ENCODE measurements around the gene CSNK1A1L.

CSNK1A1L gene

DNA sequence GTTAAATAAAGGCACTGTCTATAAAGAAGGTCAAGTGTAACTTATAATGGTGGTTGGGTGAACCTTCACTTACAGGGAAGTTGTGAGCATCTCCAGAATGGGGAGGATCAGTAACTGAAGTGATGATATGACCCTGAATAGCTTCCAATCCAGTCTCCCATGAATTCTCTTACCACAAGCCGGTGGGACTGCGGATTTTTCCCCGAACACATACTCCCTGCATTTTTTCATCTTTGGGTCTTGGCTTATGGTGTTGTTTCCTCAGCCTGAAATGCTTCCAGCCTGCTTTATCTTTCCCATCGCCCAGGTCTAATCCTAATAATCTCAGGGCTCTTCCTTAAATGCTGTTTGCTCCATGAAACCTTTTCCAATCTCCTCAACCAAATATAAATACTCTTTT lies 2.0 kb upstream of the CSNK1A1L start:
- DNase-seq (ENCODE audit: low read depth in 2 of 2, low spot score in 1 of 2) = no peak

- DNase-seq (ENCODE audit: low read depth in 2 of 2, low spot score in 1 of 2) = no peak
Observed at GRCh38 chr13:37106642-37107041, 1.2 kb upstream of the CSNK1A1L start.

- DNase-seq (ENCODE audit: low read depth in 2 of 2, low spot score in 1 of 2) = no peak
Observed at GRCh38 chr13:37102896-37103295, 2.6 kb downstream of the CSNK1A1L start.

DNA sequence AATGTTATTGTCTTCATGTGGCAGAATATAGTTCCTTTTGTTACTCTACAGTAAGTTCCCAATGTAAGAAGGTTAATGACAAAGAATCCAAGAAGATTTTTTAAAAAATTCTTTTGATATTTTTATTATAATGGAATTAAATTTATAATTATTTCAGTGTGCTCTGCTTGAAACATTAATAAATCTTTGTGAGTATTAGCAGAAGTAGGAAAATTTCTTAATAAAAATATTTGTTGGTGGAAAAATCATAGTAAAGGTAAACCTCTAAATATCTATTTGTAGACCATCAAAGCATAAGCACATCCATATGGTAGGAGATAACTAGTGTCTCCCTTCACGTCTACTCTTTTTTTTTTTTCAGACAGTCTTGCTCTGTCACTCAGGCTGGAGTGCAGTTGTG lies 4.3 kb downstream of the CSNK1A1L start:
- DNase-seq (ENCODE audit: low read depth in 2 of 2, low spot score in 1 of 2) = no peak

DNA sequence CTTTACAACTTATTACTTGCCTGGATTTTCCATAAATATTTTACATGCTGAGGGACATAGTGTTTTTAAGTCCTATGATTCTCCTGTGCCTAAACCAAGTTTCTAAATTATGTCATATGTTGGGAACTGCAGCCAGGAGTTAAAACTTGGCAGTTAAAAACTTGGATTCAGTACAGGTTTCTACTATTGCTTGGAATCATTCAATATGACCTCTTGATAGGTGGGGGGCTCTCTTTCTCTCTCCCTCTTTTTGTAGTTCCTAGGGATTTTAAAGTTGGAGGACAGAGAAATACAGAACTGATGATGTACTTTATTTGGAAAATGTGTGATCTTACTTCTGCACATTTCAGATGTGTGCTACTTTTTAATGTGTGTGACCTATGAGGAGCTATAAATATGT lies 4.7 kb downstream of the CSNK1A1L start:
- no peak for DNase-seq (ENCODE audit: low read depth in 2 of 2, low spot score in 1 of 2)

DNA sequence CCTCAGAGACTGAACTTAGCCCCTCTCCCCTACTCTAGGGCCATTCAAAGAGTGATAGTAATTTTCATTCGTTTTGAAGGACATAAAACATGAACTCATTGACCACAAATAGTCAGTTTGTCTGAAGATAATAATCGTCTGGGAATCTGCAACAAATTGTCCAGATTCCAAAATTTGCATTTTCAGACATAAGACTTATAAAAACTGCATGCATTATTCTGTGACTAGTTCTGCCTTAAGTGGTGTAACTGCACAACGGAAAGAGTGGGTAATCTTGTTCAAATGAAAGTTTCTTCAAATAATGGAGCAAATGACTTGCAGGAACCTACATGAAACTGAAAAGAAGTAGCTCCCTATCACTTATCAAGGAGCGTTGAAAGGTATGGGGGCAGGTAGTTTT lies 8.4 kb downstream of the CSNK1A1L start:
- DNase-seq (ENCODE audit: low read depth in 2 of 2, low spot score in 1 of 2) = no peak

DNA sequence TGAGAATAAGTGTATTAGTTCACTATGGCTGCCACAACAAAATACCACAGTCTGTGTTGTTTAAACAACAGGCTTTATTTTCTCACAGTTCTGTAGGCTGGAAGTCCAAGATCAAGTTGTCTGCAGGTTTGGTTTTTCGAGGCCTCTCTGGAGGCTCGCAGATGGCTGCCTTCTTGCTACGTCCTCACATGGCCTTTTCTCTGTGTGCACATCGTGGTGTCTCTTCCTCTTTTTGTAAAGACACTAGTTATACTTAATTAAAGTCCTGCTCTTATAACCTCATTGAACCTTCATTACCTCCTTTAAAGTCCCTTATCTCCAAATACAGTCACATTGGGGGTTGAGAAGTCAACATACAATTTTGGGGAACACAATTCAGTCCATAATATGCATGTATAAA lies 10.6 kb downstream of the CSNK1A1L start:
- no peak for DNase-seq (ENCODE audit: low read depth in 2 of 2, low spot score in 1 of 2)

- DNase-seq (ENCODE audit: low read depth in 2 of 2, low spot score in 1 of 2) = no peak
Observed at GRCh38 chr13:37094099-37094498, 11.4 kb downstream of the CSNK1A1L start.

DNA sequence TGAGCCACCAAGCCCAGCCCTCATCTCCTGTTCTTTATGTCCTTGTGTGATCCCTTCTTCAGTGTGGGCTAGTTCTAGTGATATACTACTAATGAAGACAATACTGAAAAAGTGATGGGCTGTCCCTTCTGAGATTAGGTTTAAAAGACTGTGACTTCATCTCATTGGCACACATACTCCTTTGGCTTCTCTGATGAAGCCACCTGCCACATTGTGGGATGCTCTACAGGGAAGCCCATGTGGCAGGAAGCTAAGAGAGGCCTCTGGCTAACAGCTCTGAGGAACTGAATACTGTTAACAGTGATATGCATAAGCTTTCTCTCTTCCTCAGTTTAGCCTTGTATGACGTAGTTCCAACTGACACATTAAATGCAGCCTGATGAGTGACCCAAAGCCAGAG lies 13.6 kb downstream of the CSNK1A1L start:
- DNase-seq (ENCODE audit: low read depth in 2 of 2, low spot score in 1 of 2) = no peak

DNA sequence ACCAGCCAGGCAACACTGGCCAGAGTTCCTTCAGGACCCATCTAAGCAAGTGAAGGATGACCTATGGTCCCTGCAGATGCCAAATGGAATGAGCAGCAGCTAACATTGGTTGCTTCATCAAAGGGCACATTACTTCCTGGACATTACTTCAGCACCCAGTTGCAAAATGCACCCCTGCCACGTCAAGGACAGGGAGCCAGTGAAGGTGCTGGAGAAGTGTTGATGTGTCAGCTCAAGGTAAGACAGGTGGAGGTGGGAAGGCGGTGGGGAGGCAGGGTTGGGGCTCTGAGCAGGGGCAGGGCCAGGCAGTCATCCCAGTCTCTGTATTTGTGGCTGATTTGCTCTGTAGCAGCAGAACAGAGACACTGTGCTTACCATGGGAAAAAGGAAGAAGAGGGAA lies 14.6 kb downstream of the CSNK1A1L start:
- DNase-seq (ENCODE audit: low read depth in 2 of 2, low spot score in 1 of 2) = no peak

DNA sequence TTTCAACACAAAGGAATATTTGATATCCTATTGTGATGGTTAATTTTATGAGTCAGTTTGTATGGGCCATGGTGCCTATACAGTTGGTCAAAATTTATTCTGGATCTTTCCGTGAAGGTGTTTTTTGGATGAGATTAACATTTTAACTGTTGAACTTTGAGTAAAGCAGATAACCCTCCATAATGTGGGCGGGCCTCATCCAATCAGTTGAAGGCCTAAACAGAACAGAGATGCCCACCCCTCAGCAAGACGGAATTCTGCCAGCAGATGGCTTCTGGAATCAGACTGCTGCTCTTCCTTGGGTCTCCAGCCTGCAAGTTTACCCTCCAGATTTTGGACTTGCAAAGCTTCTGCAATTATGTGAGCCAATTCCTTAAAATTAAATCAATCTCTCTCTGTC lies 16.0 kb downstream of the CSNK1A1L start:
- DNase-seq (ENCODE audit: low read depth in 2 of 2, low spot score in 1 of 2) = no peak

- no peak for DNase-seq (ENCODE audit: low read depth in 2 of 2, low spot score in 1 of 2)
Observed at GRCh38 chr13:37087486-37087885, 18.0 kb downstream of the CSNK1A1L start.

DNA sequence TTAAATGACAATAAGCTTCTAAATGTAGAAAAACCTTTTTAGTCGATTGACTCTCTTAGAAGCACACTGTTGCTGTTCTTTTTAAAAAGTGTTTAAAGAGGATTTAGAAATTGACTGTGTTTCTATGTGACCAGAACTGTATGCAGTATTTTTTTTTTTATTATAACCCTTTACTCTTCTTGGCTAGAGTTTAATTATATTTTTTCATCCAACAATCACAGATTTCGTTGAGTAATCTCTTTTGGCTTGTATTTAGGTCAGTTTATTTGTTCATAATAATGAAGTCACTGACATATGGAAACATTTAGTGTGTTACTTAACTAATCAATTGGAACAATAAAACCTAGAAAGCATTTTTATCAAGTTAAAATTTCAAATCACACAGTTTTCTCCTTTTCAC lies 19.9 kb downstream of the CSNK1A1L start:
- no peak for DNase-seq (ENCODE audit: low read depth in 2 of 2, low spot score in 1 of 2)

- DNase-seq (ENCODE audit: low read depth in 2 of 2, low spot score in 1 of 2) = no peak
Observed at GRCh38 chr13:37076818-37077217, 28.6 kb downstream of the CSNK1A1L start.

DNA sequence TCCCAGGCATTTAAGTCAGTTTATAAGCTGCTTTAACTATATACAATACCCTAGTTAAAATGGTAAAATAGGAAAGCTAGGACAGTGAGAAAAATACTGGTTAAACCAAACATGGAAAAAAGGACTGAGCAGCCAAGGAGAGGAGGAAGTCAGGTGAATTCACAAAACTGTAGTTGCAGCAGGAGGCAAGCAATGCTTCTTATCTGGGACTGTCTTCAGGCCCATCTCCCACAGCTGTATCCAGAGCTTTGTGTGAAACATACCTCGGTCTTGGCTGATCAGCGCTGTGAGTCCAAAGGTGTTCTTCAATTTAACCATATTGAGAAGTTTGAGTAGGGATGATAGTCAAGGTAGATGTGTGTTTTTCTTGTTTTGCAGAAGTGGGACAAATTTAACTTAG lies 30.3 kb downstream of the CSNK1A1L start:
- no peak for DNase-seq (ENCODE audit: low read depth in 2 of 2, low spot score in 1 of 2)

GRCh38 chr13:37074703-37075102 lies 30.8 kb downstream of the CSNK1A1L start:
- no peak for DNase-seq (ENCODE audit: low read depth in 2 of 2, low spot score in 1 of 2)

DNA sequence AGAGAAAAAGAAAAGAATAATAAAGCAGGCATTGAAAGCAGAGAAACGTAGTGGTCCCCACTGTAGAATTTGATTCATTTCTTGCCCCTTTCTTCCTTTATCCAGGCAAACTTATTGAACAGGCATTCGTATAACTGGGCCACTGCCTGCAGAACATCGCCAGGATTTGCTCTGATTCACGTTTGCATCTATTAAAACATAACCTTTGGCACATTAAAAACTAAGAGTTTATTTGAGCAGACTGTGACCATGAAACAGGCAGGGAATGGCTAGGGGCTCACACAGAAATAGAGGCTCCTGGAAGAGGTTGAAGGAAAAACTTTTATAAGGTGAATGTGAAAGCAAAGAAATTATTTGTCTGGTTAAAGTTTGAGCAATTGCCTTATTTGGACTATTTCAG lies 33.4 kb downstream of the CSNK1A1L start:
- DNase-seq (ENCODE audit: low read depth in 2 of 2, low spot score in 1 of 2) = no peak

DNA sequence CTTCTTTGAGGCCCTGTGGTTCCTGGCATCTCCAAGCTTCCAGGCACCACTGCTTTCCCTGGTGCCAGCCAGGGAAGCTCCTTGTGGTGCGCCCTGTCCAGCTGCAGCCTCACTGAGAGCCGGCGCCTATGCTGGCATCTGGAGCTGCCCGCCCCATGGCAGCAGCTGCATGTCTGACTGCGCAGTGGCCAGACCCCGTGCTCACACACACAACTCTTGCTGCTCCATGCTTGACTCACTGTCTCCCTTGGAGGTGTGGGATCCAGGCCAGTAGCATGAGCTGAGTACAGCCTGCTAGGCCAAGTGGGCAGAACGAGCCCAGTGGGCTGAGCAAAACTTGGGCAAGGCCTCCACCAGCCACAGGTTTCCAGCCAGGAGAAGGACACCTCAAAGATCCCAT lies 34.5 kb downstream of the CSNK1A1L start:
- no peak for DNase-seq (ENCODE audit: low read depth in 2 of 2, low spot score in 1 of 2)

DNA sequence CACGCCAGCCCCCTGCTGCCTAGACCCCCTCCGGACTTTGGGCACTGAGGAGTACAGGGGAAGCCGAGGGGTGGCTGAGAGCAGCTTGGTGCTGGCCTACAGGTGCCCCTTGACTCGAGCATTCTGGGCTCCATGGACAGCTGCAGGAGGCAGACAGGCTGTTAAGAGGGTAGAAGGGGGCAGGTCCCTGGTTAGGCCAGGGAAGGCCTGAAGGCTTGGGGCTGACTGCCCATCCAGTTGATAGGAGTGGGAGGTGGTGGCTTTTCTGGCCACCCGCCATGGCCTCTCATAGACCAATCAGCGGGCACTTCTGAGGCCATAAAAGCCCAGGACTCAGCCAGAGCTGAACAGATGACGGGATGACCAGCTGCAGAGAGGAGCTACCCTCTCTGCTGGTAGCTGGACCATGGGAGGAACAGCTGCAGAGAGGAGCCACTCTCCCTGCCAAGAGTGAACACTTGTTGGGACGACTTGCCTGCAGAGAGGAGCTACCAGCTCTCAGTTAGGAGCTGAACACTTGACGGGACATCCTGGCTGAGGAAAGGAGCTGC lies 35.2 kb downstream of the CSNK1A1L start:
- DNase-seq (ENCODE audit: low read depth in 2 of 2, low spot score in 1 of 2) = no peak

DNA sequence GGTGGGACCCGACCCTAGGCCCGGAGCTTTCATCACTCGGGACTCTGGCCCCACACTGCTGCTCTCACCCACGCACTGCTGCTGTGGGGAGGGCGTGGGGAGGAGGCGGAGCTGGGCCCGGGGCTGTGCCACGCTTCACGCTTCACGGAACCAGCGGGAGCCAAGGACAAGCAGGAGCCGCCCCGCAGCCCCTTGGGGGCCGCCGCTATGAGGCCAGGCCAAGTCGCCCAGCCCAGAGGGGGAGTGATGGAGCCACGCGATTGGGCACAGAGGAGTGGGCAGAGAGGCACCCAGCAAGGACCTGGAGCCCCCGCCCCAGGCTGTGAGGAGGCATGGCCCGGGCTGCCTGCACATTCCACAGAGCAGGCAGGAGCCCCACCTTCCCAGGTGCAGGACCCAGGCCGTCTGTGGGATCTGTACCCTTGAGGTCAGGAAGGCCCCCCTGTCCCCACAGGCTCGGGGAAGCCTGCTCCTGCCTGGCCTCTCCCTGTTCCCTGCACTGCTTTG lies 35.8 kb downstream of the CSNK1A1L start:
- no peak for DNase-seq (ENCODE audit: low read depth in 2 of 2, low spot score in 1 of 2)

GRCh38 chr13:37068962-37069361 lies 36.5 kb downstream of the CSNK1A1L start:
- DNase-seq (ENCODE audit: low read depth in 2 of 2, low spot score in 1 of 2) = no peak

DNA sequence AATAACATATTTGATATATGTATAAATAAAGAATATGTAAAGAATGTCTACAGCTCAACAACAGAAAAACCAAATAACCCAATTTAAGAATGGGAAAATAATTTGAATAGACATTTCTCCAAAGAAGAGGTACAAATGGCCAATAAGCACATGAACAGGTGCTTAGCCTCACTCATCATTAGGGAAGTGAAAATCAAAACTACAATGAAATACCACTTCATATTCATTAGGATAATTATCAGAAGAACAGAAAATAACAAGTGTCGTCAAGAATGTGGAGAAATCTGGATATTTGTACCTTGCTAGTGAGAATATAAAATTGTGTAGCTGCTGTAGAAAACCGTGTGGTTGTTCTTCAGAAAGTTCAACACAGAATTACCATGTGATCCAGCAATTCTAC lies 37.6 kb downstream of the CSNK1A1L start:
- DNase-seq (ENCODE audit: low read depth in 2 of 2, low spot score in 1 of 2) = no peak

GRCh38 chr13:37065890-37066526 lies 39.5 kb downstream of the CSNK1A1L start:
- DNase-seq (ENCODE audit: low read depth in 2 of 2, low spot score in 1 of 2) = no peak
